ENCODE data around the gene TEF. TPM values are rescaled to one million over a fixed set of nuclear protein-coding genes. Genes with fewer than 3 reads are reported as not detected.
"Not testable (repeated sequence)": the region's sequence is repeated elsewhere in the genome, so short reads cannot be mapped to it uniquely, and the experiment has no call there.

Gene TEF
- total RNA-seq, 1 experiment from 2014 or later: 13.0 TPM

- DNase-seq (ENCODE audit: low read depth): no peak
Observed at GRCh38 chr22:41382610-41383009, 868 bp downstream of the TEF start.

- no peak for DNase-seq (ENCODE audit: low read depth)
Observed at GRCh38 chr22:41383085-41383484, 1.3 kb downstream of the TEF start.

DNA sequence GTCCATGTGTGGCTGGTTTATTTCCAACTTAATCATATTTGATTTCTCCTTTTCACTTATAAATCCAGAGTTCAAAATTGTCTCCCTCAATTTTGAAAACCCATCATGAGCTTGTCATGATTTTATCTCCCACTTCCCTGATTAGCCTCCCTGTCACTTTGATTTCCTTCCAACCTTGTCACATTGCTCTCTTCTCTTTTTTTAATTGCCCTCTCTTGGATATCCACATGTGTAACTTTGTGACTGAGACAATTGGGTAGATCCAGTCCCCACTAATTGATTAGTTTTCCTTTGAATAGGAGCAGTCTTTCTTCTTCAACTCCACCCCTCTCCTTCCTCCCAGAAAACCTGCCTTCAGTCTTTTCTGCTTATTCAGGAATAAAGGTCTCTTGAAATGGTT lies 2.4 kb downstream of the TEF start:
- no peak for DNase-seq (ENCODE audit: low read depth)

DNA sequence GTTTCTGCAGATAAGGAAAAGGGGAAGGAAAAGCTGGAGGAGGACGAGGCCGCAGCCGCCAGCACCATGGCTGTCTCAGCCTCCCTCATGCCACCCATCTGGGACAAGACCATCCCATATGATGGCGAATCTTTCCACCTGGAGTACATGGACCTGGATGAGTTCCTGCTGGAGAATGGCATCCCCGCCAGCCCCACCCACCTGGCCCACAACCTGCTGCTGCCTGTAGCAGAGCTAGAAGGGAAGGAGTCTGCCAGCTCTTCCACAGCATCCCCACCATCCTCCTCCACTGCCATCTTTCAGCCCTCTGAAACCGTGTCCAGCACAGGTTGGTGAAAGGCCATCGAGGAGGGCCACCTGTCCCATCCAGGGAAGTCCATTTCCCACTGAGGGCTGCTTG lies 5.6 kb downstream of the TEF start:
- no peak for DNase-seq (ENCODE audit: low read depth)

DNA sequence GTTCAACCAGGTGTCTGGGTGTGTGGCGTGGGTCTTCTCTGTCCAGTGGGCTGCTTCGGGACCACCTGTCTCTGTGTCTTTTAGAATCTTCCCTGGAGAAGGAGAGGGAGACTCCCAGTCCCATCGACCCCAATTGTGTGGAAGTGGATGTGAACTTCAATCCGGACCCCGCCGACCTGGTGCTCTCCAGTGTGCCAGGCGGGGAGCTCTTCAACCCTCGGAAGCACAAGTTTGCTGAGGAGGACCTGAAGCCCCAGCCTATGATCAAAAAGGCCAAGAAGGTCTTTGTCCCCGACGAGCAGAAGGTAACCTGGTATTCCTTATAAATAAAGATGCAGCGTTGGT lies 12.2 kb downstream of the TEF start:
- no peak for DNase-seq (ENCODE audit: low read depth)

GRCh38 chr22:41395531-41396240 lies 13.9 kb downstream of the TEF start:
- no peak for DNase-seq (ENCODE audit: low read depth)

GRCh38 chr22:41397143-41397811 lies 15.5 kb downstream of the TEF start:
- DNase-seq (ENCODE audit: low read depth): no peak

DNA sequence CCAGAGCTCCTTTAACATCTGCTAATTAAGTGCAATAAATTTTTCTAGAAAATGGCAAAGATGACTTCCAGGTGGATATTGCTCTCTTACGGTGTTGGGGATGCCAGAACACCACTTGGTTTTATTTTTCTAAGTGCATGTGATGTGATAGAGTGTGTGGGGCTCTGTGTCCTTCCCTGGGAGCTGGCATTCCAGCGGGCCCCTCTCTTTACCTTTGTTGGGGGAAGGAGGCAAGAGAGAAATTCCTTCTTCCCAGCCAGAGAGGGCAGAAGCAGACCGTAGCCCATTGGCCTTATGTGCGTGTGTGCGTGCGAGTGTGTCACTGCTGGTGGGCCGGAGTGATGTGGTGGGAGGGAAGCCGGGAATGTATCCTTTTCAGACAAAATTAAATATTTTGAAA lies 17.2 kb downstream of the TEF start:
- no peak for DNase-seq (ENCODE audit: low read depth)

- DNase-seq (ENCODE audit: low read depth): peak; percentile 87
Observed at GRCh38 chr22:41401781-41402648, 20.3 kb downstream of the TEF start.

DNA sequence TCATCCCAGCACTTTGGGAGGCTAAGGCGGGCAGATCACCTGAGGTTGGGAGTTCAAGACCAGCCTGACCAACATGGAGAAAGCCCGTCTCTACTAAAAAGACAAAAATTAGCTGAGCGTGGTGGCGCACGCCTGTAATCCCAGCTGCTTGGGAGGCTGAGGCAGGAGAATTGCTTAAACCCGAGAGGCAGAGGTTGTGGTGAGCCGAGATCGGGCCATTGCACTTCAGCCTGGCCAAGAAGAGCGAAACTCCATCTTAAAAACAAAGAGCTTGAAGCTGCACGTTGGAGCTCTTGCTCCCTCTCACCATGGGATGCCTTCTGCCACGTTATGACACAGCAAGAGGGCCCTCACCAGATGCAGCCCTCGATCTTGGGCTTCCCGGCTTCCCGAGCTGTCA lies 21.1 kb downstream of the TEF start:
- DNase-seq (ENCODE audit: low read depth): not testable (repeated sequence)

DNA sequence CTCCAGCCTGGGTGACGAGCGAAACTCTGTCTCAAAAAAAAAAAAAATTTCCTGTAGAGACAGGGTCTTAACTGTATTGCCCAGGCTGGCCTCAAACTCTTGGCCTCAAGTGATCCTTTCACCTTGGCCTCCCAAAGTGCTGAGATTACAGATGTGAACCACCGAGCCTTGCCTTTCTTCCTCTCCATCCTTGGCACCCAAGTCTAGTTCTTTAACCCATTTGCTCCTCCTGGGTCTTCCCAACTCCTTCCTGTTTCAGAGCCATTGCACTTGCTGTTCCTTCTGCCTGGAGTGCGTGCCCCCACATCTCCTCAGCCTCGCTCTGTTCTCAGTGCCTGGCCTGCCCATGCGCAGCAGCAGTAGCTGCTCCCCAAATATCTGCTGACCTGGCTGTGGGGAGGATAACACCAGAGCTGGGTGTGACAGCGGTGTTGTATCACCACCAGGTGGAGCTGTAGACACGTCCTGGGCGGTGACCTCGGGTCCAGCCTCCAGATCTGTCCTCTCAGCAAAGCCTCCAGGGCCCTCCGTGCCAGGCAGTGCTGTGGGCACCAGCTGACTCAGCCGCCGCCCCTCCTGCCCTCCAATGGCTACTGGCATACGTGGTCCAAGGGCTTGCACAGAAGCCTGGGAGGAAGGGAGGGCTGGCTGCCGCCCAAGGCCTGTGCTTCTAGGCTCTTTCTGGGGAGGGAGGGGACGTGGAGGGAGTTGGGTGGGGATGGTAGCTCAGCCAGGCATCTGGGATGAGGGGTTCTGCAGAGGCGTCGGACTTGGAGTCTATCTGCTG lies 22.0 kb downstream of the TEF start:
- peak; percentile 88 for DNase-seq (ENCODE audit: low read depth)

DNA sequence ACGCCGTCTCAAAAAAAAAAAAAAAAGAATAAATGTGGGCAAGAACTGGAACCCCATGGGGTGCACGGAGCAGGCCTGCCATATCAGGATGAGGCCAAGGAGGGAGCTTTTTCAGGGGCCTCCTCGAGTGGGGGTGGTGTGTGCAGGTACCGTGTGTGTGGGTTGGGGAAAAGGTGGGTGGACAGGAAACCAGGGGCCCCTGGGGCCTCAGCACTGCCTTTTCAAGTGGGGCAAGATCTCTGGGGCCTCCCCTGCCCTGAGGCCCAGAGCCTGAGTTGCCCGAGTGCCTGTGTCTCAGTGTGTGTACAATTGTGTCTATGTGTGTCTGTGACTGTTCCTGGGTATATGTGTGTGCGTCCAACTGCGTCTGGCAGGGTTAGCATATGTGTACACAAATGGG lies 23.8 kb downstream of the TEF start:
- DNase-seq (ENCODE audit: low read depth): no peak

GRCh38 chr22:41406410-41406809 lies 24.7 kb downstream of the TEF start:
- no peak for DNase-seq (ENCODE audit: low read depth)

DNA sequence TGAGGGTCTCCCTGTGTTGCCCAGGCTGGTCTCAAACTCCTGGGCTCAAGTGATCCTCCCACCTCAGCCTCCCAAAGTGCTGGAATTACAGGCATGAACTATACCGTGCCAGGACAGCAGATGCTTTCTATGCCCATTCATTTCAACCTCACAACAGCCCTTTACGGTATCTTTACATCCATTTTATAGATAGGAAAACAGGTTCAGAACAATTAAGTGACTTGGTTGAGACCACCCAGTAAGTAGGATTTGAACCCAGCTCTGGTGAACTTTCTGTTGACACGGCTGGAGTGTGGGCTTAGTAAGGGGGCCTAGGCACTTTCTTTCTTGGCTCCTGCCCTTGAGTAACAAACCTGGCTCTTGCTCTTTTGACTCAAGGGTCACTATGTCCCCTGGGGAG lies 25.7 kb downstream of the TEF start:
- DNase-seq (ENCODE audit: low read depth): no peak

- no peak for DNase-seq (ENCODE audit: low read depth)
Observed at GRCh38 chr22:41408665-41409064, 26.9 kb downstream of the TEF start.

- DNase-seq (ENCODE audit: low read depth): no peak
Observed at GRCh38 chr22:41410311-41410751, 28.6 kb downstream of the TEF start.

- no peak for DNase-seq (ENCODE audit: low read depth)
Observed at GRCh38 chr22:41411021-41411851, 29.5 kb downstream of the TEF start.

- DNase-seq (ENCODE audit: low read depth): no peak
Observed at GRCh38 chr22:41415554-41415953, 33.8 kb downstream of the TEF start.

GRCh38 chr22:41417622-41418390 lies 36.1 kb downstream of the TEF start:
- peak; percentile 56 for DNase-seq (ENCODE audit: low read depth)

- no peak for DNase-seq (ENCODE audit: low read depth)
Observed at GRCh38 chr22:41418717-41419116, 37.0 kb downstream of the TEF start.
